K562 (cell line): ENCODE results near the gene TBCEL. TPM values are rescaled to one million over a fixed set of nuclear protein-coding genes. Genes with fewer than 3 reads are reported as not detected.

Experiments used
- BHLHE40 ChIP-seq: IDR thresholded peaks from 2 replicates; pipeline ENCODE4 v1.6.1; 2011; ENCODE audit warnings: low read length, improper control_type of control experiment
- C11orf30 ChIP-seq: fragments of 450-650 bp; IDR thresholded peaks from 2 replicates; pipeline ENCODE4 v1.6.1; 2016; ENCODE audit warnings: low read depth, mild to moderate bottlenecking
- CHAMP1 ChIP-seq: fragments of 450-650 bp; IDR thresholded peaks from 2 replicates; pipeline ENCODE4 v1.6.1; 2016; ENCODE audit warnings: mild to moderate bottlenecking
- CTBP1 ChIP-seq: fragments of 450-650 bp; IDR thresholded peaks from 2 replicates; pipeline ENCODE4 v1.6.1; 2016; ENCODE audit warnings: borderline replicate concordance
- ETS2 ChIP-seq: IDR thresholded peaks from 2 replicates; pipeline ENCODE4 v1.6.1; 2016; ENCODE audit warnings: borderline replicate concordance, missing genetic modification characterization, mild to moderate bottlenecking, moderate library complexity, missing compliant biosample characterization; ENCODE audit not compliant: poor library complexity, severe bottlenecking
- LCOR ChIP-seq: sonication (generic); formaldehyde crosslinking; IDR thresholded peaks from 2 replicates; pipeline ENCODE4 v1.8.0; 2022; ENCODE audit warnings: mild to moderate bottlenecking, missing genetic modification reagents
- PATZ1 ChIP-seq: fragments of 250-450 bp; sonication (Bioruptor Pico); IDR thresholded peaks from 2 replicates; pipeline ENCODE4 v1.5.0; 2020; ENCODE audit warnings: mild to moderate bottlenecking, borderline replicate concordance
- SIRT6 ChIP-seq: IDR thresholded peaks from one replicate; pipeline ENCODE4 v1.6.1; 2012; ENCODE audit warnings: low read depth, mild to moderate bottlenecking, control low read depth, inconsistent platforms, low read length, moderate library complexity
- SMAD3 ChIP-seq: fragments of 450-650 bp; formaldehyde crosslinking; conservative IDR thresholded peaks from 2 replicates; pipeline ENCODE4 v1.4.0; 2020; ENCODE audit warnings: mild to moderate bottlenecking
- STAG1 ChIP-seq: sonication (generic); formaldehyde crosslinking; IDR thresholded peaks from 2 replicates; pipeline ENCODE4 v1.5.0; 2020; ENCODE audit warnings: missing genetic modification reagents, borderline replicate concordance
- STAT5B ChIP-seq: fragments of 250-450 bp; sonication (Bioruptor Pico); IDR thresholded peaks from 2 replicates; pipeline ENCODE4 v1.8.0; 2021; ENCODE audit warnings: mild to moderate bottlenecking, inconsistent platforms
- TARDBP ChIP-seq: fragments of 450-650 bp; IDR thresholded peaks from 2 replicates; pipeline ENCODE4 v1.6.1; 2016
- TFAP4 ChIP-seq: sonication (generic); formaldehyde crosslinking; IDR thresholded peaks from 2 replicates; pipeline ENCODE4 v1.8.0; 2022; ENCODE audit warnings: missing genetic modification reagents, mild to moderate bottlenecking, moderate library complexity, borderline replicate concordance
- ZNF133 ChIP-seq: fragments of 250-450 bp; sonication (Bioruptor Pico); IDR thresholded peaks from 2 replicates; pipeline ENCODE4 v1.4.0; 2020; ENCODE audit warnings: mild to moderate bottlenecking
- ZNF140 ChIP-seq: fragments of 250-450 bp; sonication (Bioruptor Pico); IDR thresholded peaks from 2 replicates; pipeline ENCODE4 v1.8.0; 2021; ENCODE audit warnings: moderate library complexity, mild to moderate bottlenecking, inconsistent platforms
- ZNF197 ChIP-seq: fragments of 200-800 bp; sonication (Bioruptor generic); IDR thresholded peaks from 2 replicates; pipeline ENCODE4 v1.6.1; 2016; ENCODE audit warnings: low read depth, missing genetic modification characterization, missing compliant biosample characterization
- ZNF277 ChIP-seq: fragments of 250-450 bp; sonication (Bioruptor Pico); IDR thresholded peaks from 2 replicates; pipeline ENCODE4 v1.8.0; 2022; ENCODE audit warnings: inconsistent platforms, mild to moderate bottlenecking, moderate library complexity, borderline replicate concordance
- ZNF324 ChIP-seq: fragments of 250-450 bp; sonication (Bioruptor Pico); IDR thresholded peaks from 2 replicates; pipeline ENCODE4 v1.4.0; 2020; ENCODE audit warnings: mild to moderate bottlenecking
- polyA plus RNA-seq, 8 experiments: library from polyadenylated mRNA; depleted of rRNA in 4 of 8; stranded (reverse) in 5 of 8; unstranded in 3 of 8; fragments of >200 nt; fragmentation: Nextera tagmentation in 2 of 8; fragmentation: Illumina TruSeq in 1 of 8; extraction: Ambion mirVana in 2 of 8; extraction: Trizol in 1 of 8; gene quantifications; 2 replicates each; pipeline versions ENCODE4 v1.2.1 to v1.2.3, GENCODE V29; 2011 to 2014; ENCODE audit warnings: inconsistent platforms in 1 of 8, missing spikeins in 1 of 8
- total RNA-seq, 7 experiments: library from RNA; depleted of rRNA in 6 of 7; stranded (reverse); fragments of >200 nt in 6 of 7; fragmentation: Illumina TruSeq in 2 of 7; extraction: Trizol in 2 of 7; gene quantifications; 2 replicates each; pipeline versions ENCODE4 v1.2.1 to v1.2.3, GENCODE V29; 2011 to 2021; ENCODE audit warnings: low replicate concordance in 1 of 7
- TF ChIP-seq, protein P1 (sequence below): conservative IDR thresholded peaks from 2 replicates; pipeline ENCODE4 v1.6.1; 2011; ENCODE audit warnings: low read depth, mild to moderate bottlenecking, low read length; ENCODE audit not compliant: control insufficient read depth

TBCEL gene
- total and polyA plus RNA-seq, 9 of the 15 experiments (the other 6 are each of a cell fraction or from before 2014, with no cell fraction given): 0.39 to 2.3 (median 1.4) TPM

DNA sequence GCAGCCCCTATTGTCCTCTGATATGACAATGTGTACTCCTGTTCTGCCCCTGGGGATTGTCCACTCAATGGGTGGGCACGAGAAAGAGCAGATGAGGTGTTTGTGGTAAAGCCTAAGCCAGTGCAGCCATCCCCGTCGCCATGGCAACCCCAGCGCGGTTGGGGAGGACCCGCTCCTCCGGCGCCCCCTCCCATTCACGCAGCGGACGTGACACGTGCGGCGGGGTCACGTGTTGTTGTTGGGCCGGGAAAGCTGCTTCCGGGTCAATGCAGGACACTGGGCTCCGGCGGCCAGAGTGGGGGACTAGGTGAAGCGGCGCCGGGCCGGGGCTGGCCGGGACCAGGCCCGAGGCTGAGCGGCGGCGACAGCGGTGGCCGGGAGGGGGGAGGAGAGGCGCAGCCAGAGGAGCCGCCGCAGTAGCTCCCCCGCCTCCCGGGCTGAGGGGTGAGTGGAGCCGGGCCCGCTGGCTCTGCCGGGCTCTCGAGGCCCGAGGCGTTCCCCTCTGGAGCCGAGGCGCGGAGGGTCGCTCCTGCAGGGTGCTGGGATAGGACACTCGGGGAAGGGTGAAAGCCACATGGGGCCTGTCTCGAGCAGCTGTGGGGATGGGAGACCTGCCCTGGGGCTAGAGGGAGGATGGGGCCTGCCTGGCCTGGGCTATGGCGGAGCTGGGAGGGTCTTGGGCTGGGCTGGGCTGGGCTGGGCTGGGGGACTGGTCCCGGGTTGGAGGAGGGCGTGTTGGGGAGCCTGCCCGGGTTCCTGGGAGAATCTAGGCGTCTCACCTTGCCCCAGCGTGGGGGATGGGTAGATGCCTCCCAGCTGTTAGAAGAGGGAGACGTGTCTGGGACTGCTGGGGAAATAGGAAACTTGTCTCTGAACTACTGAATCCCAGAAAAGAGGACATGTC lies at the start of gene TBCEL (continued):
- no peak for TF ChIP-seq ZNF277 (CRISPR knock-in tag)
- no peak for TF ChIP-seq ZNF140 (CRISPR knock-in tag)
- no peak for TF ChIP-seq SIRT6
- peak; percentile 99 for TF ChIP-seq BHLHE40
- no peak for TF ChIP-seq ZNF197
- TF ChIP-seq LCOR (CRISPR knock-in tag): peak; percentile 65
- no peak for TF ChIP-seq ZNF133 (CRISPR knock-in tag)
- no peak for TF ChIP-seq STAG1 (CRISPR knock-in tag)
- TF ChIP-seq CHAMP1: no peak
- no peak for TF ChIP-seq STAT5B
- no peak for TF ChIP-seq ZNF324
- no peak for TF ChIP-seq ETS2 (tag)
- TF ChIP-seq PATZ1 (CRISPR knock-in tag): no peak
- TF ChIP-seq SMAD3 (CRISPR knock-in tag): no peak
- no peak for TF ChIP-seq TARDBP
- peak; percentile 32; the same call in 1 of the 2 replicates for TF ChIP-seq TFAP4 (CRISPR knock-in tag)
- TF ChIP-seq C11orf30: no peak
- TF ChIP-seq, protein P1, sequence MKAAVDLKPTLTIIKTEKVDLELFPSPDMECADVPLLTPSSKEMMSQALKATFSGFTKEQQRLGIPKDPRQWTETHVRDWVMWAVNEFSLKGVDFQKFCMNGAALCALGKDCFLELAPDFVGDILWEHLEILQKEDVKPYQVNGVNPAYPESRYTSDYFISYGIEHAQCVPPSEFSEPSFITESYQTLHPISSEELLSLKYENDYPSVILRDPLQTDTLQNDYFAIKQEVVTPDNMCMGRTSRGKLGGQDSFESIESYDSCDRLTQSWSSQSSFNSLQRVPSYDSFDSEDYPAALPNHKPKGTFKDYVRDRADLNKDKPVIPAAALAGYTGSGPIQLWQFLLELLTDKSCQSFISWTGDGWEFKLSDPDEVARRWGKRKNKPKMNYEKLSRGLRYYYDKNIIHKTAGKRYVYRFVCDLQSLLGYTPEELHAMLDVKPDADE: 0 out of 2 replicates have a peak, but pooled peaks have one; percentile 41
- peak; percentile 50; the same call in 1 of the 2 replicates for TF ChIP-seq CTBP1
